GM18870 (cell line): Measurements from ENCODE around the gene MIDN.
A peak's percentile ranks its signal among the peaks of the same experiment; 100 is the strongest.
"Not testable (repeated sequence)": the region's sequence is repeated elsewhere in the genome, so short reads cannot be mapped to it uniquely, and the experiment has no call there.

Experiments
- ATAC-seq: cut with Tn5 transposase; IDR thresholded peaks from one replicate; pipeline ENCODE4 v1.9.1; 2021; ENCODE audit warnings: moderate library complexity; ENCODE audit not compliant: unreplicated experiment

The MIDN gene

GRCh38 chr19:1245494-1246264, 2.7 kb upstream of the MIDN start:
- no peak for ATAC-seq

- ATAC-seq = not testable (repeated sequence)
Measured at GRCh38 chr19:1246265-1247087, 1.9 kb upstream of the MIDN start.

GRCh38 chr19:1247748-1248138, 640 bp upstream of the MIDN start:
- no peak for ATAC-seq

GRCh38 chr19:1248786-1249297, 459 bp downstream of the MIDN start:
- no peak for ATAC-seq

- peak; percentile 46 for ATAC-seq
Measured at GRCh38 chr19:1249298-1249989, 1.1 kb downstream of the MIDN start.

- no peak for ATAC-seq
Measured at GRCh38 chr19:1249990-1250436, 1.6 kb downstream of the MIDN start.

GRCh38 chr19:1250437-1251260, 2.3 kb downstream of the MIDN start:
- ATAC-seq = no peak

- ATAC-seq = no peak
Measured at GRCh38 chr19:1251330-1252220, 3.2 kb downstream of the MIDN start.

GRCh38 chr19:1252221-1252820, 3.9 kb downstream of the MIDN start:
- no peak for ATAC-seq

- ATAC-seq = no peak
Measured at GRCh38 chr19:1252821-1253513, 4.6 kb downstream of the MIDN start.

- ATAC-seq = no peak
Measured at GRCh38 chr19:1253514-1254080, 5.2 kb downstream of the MIDN start.

- ATAC-seq = no peak
Measured at GRCh38 chr19:1254081-1254527, 5.7 kb downstream of the MIDN start.

GRCh38 chr19:1254530-1255185, 6.3 kb downstream of the MIDN start:
- ATAC-seq = no peak

GRCh38 chr19:1255186-1256161, 7.1 kb downstream of the MIDN start:
- no peak for ATAC-seq

GRCh38 chr19:1256646-1257474, 8.5 kb downstream of the MIDN start:
- ATAC-seq = no peak
